GM19455 (cell line): ENCODE data around the gene D2HGDH.
"Not testable (repeated sequence)": the region's sequence is repeated elsewhere in the genome, so short reads cannot be mapped to it uniquely, and the experiment has no call there.

ENCODE experiments used
- ATAC-seq: cut with Tn5 transposase; IDR thresholded peaks from one replicate; pipeline ENCODE4 v1.9.1; 2021; ENCODE audit not compliant: unreplicated experiment

D2HGDH gene

GRCh38 chr2:241806217-241806616 lies 71.8 kb downstream of the D2HGDH start:
- not testable (repeated sequence) for ATAC-seq

GRCh38 chr2:241808051-241808720 lies 73.8 kb downstream of the D2HGDH start:
- ATAC-seq = no peak

GRCh38 chr2:241808721-241809382 lies 74.4 kb downstream of the D2HGDH start, which contains the start of gene NEU4:
TSS of gene NEU4 (plus strand) at chr2:241809193. CDS start at chr2:241814485, 5,292 bp downstream.
- ATAC-seq = no peak

GRCh38 chr2:241809383-241810306 lies 75.2 kb downstream of the D2HGDH start:
- no peak for ATAC-seq

- no peak for ATAC-seq
Observed at GRCh38 chr2:241810307-241811200, 76.1 kb downstream of the D2HGDH start.

GRCh38 chr2:241811201-241811951 lies 76.9 kb downstream of the D2HGDH start:
- ATAC-seq = no peak

- no peak for ATAC-seq
Observed at GRCh38 chr2:241811952-241812729, 77.7 kb downstream of the D2HGDH start.

- no peak for ATAC-seq
Observed at GRCh38 chr2:241812730-241813643, 78.6 kb downstream of the D2HGDH start.

GRCh38 chr2:241813644-241814392 lies 79.4 kb downstream of the D2HGDH start:
- ATAC-seq = no peak

- ATAC-seq = no peak
Observed at GRCh38 chr2:241814393-241814642, 79.9 kb downstream of the D2HGDH start.

- no peak for ATAC-seq
Observed at GRCh38 chr2:241814643-241815476, 80.4 kb downstream of the D2HGDH start.

GRCh38 chr2:241815477-241816430 lies 81.3 kb downstream of the D2HGDH start:
- ATAC-seq = no peak

GRCh38 chr2:241816431-241817121 lies 82.1 kb downstream of the D2HGDH start:
- ATAC-seq = no peak

- ATAC-seq = no peak
Observed at GRCh38 chr2:241817126-241817820, 82.8 kb downstream of the D2HGDH start.
